ENCODE results near the gene EEFSEC. TPM values are rescaled to one million over a fixed set of nuclear protein-coding genes. Genes with fewer than 3 reads are reported as not detected.

Gene EEFSEC
- total and polyA plus RNA-seq, 2 of the 8 experiments (the other 6 are each of a cell fraction or from before 2014, with no cell fraction given): 13.1 to 19.8 TPM

- H3K4me2 ChIP-seq (ENCODE audit: insufficient read depth in 1 of 2, low read depth in 2 of 2, low read length in 2 of 2): no peak overlapping the region
- H3K4me1 ChIP-seq (replicated peaks in 1 of 4; ENCODE audit: control insufficient read depth in 3 of 4, insufficient read depth in 4 of 4, low read length in 3 of 4): peaks cover 2 to 12% (median 5%) of the 10 kb centered on the region in 4 experiments
- H2AK5ac ChIP-seq (ENCODE audit: low read depth, low read length): no peak overlapping the region
- H4K91ac ChIP-seq (replicated peaks; ENCODE audit: insufficient read length, low read length): no peak overlapping the region
- FAIRE-seq (no peak), DNase-seq (ENCODE audit: low read depth in 1 of 2, low spot score in 2 of 2) (no peak)
- CTCF ChIA-PET (ENCODE audit: partially characterized antibody): no interaction called here
- H3K9ac ChIP-seq (replicated peaks in 1 of 4; ENCODE audit: extremely low read depth in 1 of 4, low read depth in 3 of 4, low read length in 3 of 4): no peak overlapping the region
- H3K23ac ChIP-seq (ENCODE audit: insufficient read length): no peak overlapping the region
- no peaks in the 10 kb centered on the region for H3K79me2 ChIP-seq (ENCODE audit: control insufficient read depth in 1 of 2, insufficient read depth in 2 of 2, low read length in 2 of 2)
- no peak overlapping the region for H4K8ac ChIP-seq (ENCODE audit: extremely low read depth, insufficient read depth, low read length)
- H3K18ac ChIP-seq (ENCODE audit: extremely low read depth, low read length): no peak overlapping the region
- H2BK120ac ChIP-seq (replicated peaks; ENCODE audit: low read depth, low read length): no peak overlapping the region
- H3K4ac ChIP-seq (replicated peaks; ENCODE audit: insufficient read length, low read depth, low read length): no peak overlapping the region
- no peak overlapping the region for H3K4me3 ChIP-seq (ENCODE audit: extremely low read depth in 1 of 4, insufficient read depth in 2 of 4, low read depth in 3 of 4, low read length in 4 of 4)
- H2BK20ac ChIP-seq (ENCODE audit: low read length): no peak overlapping the region
- H3K9me3 ChIP-seq (ENCODE audit: insufficient read depth in 2 of 2, low read depth in 1 of 2, low read length in 1 of 2): no peaks in the 10 kb centered on the region
- no peak overlapping the region for H3K27ac ChIP-seq (ENCODE audit: low read depth, low read length)
- no peaks in the 10 kb centered on the region for H4K20me1 ChIP-seq (replicated peaks in 1 of 2; ENCODE audit: control insufficient read depth in 1 of 2, insufficient read depth in 2 of 2, low read length in 2 of 2)
- no peaks in the 10 kb centered on the region for H3K36me3 ChIP-seq (ENCODE audit: control insufficient read depth in 2 of 4, insufficient read depth in 4 of 4, low read length in 3 of 4)
- no peaks in the 10 kb centered on the region for H3K79me1 ChIP-seq (ENCODE audit: low read depth, low read length)
- no peak overlapping the region for H4K5ac ChIP-seq (ENCODE audit: insufficient read length, low read depth, low read length)
- 86% methylated on average over 6 of the region's 6 CpGs; no CpG with 5 or more reads in 1 of the 2 experiments for WGBS, 2 experiments (ENCODE audit: extremely low coverage in 1 of 2, insufficient coverage in 1 of 2, insufficient read length in 1 of 2, insufficient replicate concordance in 2 of 2, low coverage in 1 of 2, low lambda C conversion rate in 2 of 2, missing lambda C conversion rate in 1 of 2)
- H3K56ac ChIP-seq (replicated peaks; ENCODE audit: insufficient read length, low read depth, low read length): no peak overlapping the region
- H2BK15ac ChIP-seq (ENCODE audit: low read length): no peak overlapping the region; the same call in 1 of the 2 replicates
- H2BK12ac ChIP-seq (ENCODE audit: low read depth, low read length): 0 out of 2 replicates have a peak overlapping the region, but pooled peaks have one; percentile 23
- POLR2A ChIA-PET (ENCODE audit: partially characterized antibody): no interaction called here
- H3K14ac ChIP-seq (ENCODE audit: insufficient read length): no peak overlapping the region
- no peak overlapping the region for H2AFZ ChIP-seq (ENCODE audit: low read length)
- H3K27me3 ChIP-seq (replicated peaks in 1 of 4; ENCODE audit: control insufficient read depth in 3 of 4, extremely low read depth in 1 of 4, insufficient read depth in 3 of 4, low read length in 3 of 4): no peaks in the 10 kb centered on the region; a peak in 1 of 7 replicates
- H2BK5ac ChIP-seq (ENCODE audit: low read depth, low read length): no peak overlapping the region
- peaks cover 2% of the 10 kb centered on the region; the same call in 1 of the 2 replicates for H3K23me2 ChIP-seq (ENCODE audit: low read depth, low read length)
- no peak for TF ChIP-seq CBX5 (IDR thresholded peaks at IDR 0.05; ENCODE audit: low read depth, low read length)
- no peak for TF ChIP-seq NANOG (IDR thresholded peaks at IDR 0.05; ENCODE audit: insufficient read depth, low read depth, low read length, poor library complexity, severe bottlenecking)
- TF ChIP-seq SIRT6 (IDR thresholded peaks at IDR 0.05; ENCODE audit: low read length): no peak
These were observed 42.5 kb downstream of the EEFSEC start for GRCh38 chr3:128195802-128196201.
